Thyroid gland (tissue), 4 donors: ENCODE measurements around the gene ECSIT.

ENCODE experiments used
- CTCF ChIP-seq, 6 experiments: fragments of 200-600 bp in 3 of 6; fragments of 450-650 bp in 3 of 6; sonication (generic) in 3 of 6; IDR thresholded peaks; one replicate each; pipeline ENCODE4 v1.5.1; 2016 to 2019; ENCODE audit warnings: antibody characterized with exemption in 6 of 6, mild to moderate bottlenecking in 2 of 6, inconsistent platforms in 1 of 6, moderate library complexity in 1 of 6
- POLR2A ChIP-seq, 2 donors: fragments of 450-650 bp; IDR thresholded peaks; one replicate each; pipeline ENCODE4 v1.6.1; 2017; ENCODE audit warnings: antibody characterized with exemption in 2 of 2, mild to moderate bottlenecking in 2 of 2, moderate library complexity in 1 of 2

DNA sequence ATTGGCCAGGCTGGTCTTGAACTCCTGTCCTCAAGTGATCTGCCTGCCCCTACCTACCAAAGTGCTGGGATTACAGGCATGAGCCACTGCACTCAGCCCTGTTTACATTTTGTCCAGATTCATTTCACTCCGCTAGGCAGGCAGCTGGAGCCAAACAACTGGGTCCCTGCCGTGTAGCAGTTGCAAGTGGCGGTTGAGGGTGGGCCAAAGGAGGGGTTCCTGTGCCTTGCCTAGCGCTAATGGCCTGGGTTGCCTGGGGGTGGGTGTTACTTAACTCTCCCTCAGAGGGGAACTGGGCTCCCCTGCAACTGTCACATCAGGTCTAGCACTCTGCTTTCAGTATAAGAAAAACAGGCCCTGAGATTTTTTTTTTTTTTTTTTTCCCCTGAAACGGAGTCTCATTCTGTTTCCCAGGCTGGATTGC lies 41.1 kb upstream of the ECSIT start:
- TF ChIP-seq CTCF (IDR thresholded peaks at IDR 0.05) (no peak), POLR2A (IDR thresholded peaks at IDR 0.05) (no peak)
